ENCODE measurements around the gene C1QTNF6.

Gene C1QTNF6

GRCh38 chr22:37192741-37193140 lies 4.7 kb upstream of the C1QTNF6 start:
- Histone ChIP-seq H3K27ac (no peak overlapping the region), H3K36me3 (no peaks in the 10 kb centered on the region)

DNA sequence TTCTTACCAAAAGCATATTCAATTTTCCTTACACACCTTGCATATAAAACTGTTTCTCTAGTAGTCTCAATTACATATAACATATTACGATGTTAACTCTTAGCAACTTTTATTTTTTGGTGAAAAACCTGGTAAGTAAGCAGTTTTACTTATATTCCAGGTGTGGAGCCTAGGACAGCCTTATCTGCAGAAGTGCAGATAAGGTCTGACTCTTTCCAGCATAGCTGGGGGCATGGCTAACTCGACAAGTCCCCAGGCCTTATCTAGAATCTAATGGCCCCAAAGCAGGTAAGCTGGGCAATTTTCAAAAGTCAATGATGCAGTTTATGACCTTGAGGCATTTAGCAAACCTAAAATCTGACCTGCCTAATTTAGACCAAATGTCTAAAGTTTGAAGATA lies 4.2 kb upstream of the C1QTNF6 start:
- H3K4me1 ChIP-seq (ENCODE audit: control insufficient read depth in 1 of 2, insufficient read depth in 1 of 2, low read depth in 1 of 2, low read length in 1 of 2), result no peaks in the 10 kb centered on the region
- TF ChIP-seq CTCF (IDR thresholded peaks at IDR 0.05), result no peak

More at GRCh38 chr22:37192741-37193140, 4.7 kb upstream of the C1QTNF6 start:
- no peak for TF ChIP-seq CTCF (IDR thresholded peaks at IDR 0.05)
- Histone ChIP-seq H3K27me3 (peaks cover 6% of the 10 kb centered on the region), H3K4me1 (ENCODE audit: control insufficient read depth in 1 of 2, insufficient read depth in 1 of 2, low read depth in 1 of 2, low read length in 1 of 2) (no peaks in the 10 kb centered on the region), H3K4me3 (ENCODE audit: low read depth in 1 of 2, low read length in 1 of 2) (no peak overlapping the region), H3K9me3 (no peaks in the 10 kb centered on the region)

DNA sequence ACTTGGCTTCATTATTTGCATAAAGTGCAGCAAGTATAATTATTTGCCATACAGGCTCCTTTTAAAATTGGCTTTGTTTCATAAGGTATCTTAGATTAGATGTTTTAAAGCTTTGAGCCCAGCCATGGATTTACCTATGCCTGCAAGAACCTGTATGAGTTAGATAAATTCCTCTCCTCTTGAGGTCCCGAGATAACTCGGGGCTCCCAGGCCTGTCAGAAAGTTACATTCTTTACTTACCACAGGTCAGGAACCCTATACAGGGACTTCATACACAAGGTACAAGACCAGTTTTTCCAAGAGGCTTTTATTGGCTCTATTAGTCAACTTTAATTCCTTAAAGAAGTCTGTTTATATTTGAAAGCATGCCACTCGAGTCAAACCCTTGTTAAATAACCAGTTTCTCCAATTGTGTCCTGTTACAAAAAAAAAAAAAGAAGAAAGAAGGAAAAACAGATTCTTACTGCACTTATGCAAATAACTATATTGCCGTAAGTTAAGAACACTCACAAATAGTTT lies 2.3 kb upstream of the C1QTNF6 start:
- no peak overlapping the region for H3K4me3 ChIP-seq (ENCODE audit: low read depth in 1 of 2, low read length in 1 of 2)
- H3K9me3 ChIP-seq, result no peaks in the 10 kb centered on the region
- H3K27ac ChIP-seq, result no peak overlapping the region
- TF ChIP-seq CTCF (IDR thresholded peaks at IDR 0.05), result no peak
- H3K4me1 ChIP-seq (ENCODE audit: control insufficient read depth in 1 of 2, insufficient read depth in 1 of 2, low read depth in 1 of 2, low read length in 1 of 2), result no peaks in the 10 kb centered on the region
- no peaks in the 10 kb centered on the region for H3K36me3 ChIP-seq
- H3K27me3 ChIP-seq, result peaks cover 17% of the 10 kb centered on the region

More for the DNA sequence above, 4.2 kb upstream of the C1QTNF6 start:
- Histone ChIP-seq H3K4me3 (ENCODE audit: low read depth in 1 of 2, low read length in 1 of 2) (no peak overlapping the region), H3K27ac (no peak overlapping the region), H3K9me3 (no peaks in the 10 kb centered on the region), H3K27me3 (peaks cover 11% of the 10 kb centered on the region), H3K36me3 (no peaks in the 10 kb centered on the region)

DNA sequence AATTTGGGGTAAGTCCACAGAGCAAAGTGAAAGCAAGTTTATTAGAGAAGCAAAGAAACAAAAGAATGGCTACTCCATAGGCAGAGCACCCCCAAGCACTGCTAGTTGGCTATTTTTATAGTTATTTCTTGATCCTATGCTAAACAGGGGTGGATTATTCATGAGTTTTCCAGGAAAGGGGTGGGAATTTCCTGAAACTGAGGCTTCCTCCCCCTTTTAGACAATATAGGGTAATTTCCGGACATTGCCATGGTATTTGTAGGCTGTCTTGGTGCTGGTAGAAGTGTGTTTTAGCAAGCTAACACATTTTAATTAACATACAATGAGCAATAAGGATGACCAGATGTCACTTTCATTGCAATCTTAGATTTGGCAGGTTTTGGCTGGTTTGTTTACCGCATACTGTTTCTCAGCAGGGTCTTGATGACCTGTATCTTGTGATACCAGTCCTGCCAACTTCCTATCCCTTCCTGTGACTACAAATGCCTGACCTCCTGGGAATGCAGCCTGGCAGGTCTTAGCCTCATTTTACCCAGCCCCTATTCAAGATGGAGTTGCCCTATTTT lies 937 bp upstream of the C1QTNF6 start:
- no peak for TF ChIP-seq CTCF (IDR thresholded peaks at IDR 0.05)
- no peaks in the 10 kb centered on the region for H3K9me3 ChIP-seq
- no peak overlapping the region for H3K27ac ChIP-seq
- H3K27me3 ChIP-seq, result peaks cover 17% of the 10 kb centered on the region
- no peak overlapping the region for H3K4me3 ChIP-seq (ENCODE audit: low read depth in 1 of 2, low read length in 1 of 2)
- no peaks in the 10 kb centered on the region for H3K36me3 ChIP-seq
- H3K4me1 ChIP-seq (ENCODE audit: control insufficient read depth in 1 of 2, insufficient read depth in 1 of 2, low read depth in 1 of 2, low read length in 1 of 2), result no peaks in the 10 kb centered on the region

DNA sequence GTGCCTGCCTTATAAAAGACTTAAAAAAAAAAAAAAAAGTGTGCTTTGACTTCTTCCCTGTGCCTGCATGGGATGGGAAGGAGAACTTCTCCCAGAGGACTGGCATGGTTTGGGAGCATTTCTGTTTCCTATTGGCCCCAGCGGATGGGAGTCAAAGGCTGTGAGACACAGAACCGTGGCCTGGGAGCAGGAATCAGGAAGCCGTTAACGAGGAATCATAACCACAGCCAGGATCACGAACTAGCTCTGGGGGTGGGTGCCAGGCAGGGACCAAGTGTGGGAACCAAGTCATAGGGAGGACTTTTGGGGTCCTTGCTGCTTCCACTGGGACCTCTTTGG lies 526 bp downstream of the C1QTNF6 start:
- Histone ChIP-seq H3K27me3 (peaks cover 17% of the 10 kb centered on the region), H3K36me3 (no peaks in the 10 kb centered on the region), H3K27ac (no peak overlapping the region), H3K4me3 (ENCODE audit: low read depth in 1 of 2, low read length in 1 of 2) (no peak overlapping the region), H3K9me3 (no peaks in the 10 kb centered on the region), H3K4me1 (ENCODE audit: control insufficient read depth in 1 of 2, insufficient read depth in 1 of 2, low read depth in 1 of 2, low read length in 1 of 2) (no peaks in the 10 kb centered on the region)
- no peak for TF ChIP-seq CTCF (IDR thresholded peaks at IDR 0.05)

All from neutrophil (primary cell).